GM12892 (cell line): ENCODE results near the gene PPP6R2.

Experiments
- POLR2A ChIP-seq: IDR thresholded peaks from 2 replicates; pipeline ENCODE4 v1.6.1; 2011; ENCODE audit warnings: low read depth, low read length, control low read depth
- TAF1 ChIP-seq: IDR thresholded peaks from 2 replicates; pipeline ENCODE4 v1.6.1; 2011; ENCODE audit warnings: low read depth, mild to moderate bottlenecking, control low read depth, low read length, borderline replicate concordance

DNA sequence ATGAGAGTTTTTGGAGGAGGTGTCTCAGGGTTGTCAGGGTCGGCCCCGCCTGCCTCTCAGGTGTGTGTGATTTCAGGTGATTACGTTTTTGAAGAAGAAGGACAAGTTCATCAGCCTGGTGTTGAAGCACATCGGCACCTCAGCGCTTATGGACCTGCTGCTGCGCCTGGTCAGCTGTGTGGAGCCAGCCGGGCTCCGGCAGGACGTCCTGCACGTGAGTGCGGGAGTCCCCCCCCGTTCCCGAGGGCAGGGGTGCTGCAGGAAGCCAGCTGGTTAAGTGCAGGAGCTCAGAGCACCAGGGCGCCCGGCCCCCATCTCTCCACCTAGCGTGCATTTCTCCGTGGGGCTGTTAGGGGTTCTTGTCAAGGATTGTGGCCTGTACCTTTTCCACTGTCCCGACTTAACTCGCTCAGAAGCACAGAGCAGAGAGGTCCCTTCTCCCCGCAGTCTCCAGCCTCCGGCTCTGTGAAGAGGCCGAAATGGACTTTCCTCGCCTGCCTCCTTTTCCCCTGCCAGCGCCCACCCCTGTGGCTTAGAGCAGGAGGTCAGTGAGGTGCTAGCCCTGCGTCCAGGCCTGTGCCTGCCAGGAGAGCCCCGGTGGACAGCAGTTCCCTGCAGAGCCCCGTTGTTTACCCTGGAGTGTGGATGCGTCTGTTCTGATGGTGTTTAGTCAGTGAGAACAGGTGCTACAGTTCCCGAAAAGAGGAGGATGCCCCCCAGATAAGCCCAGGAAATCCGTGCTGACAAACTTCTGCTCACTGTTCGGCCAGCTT lies 71.5 kb downstream of the PPP6R2 start:
- no peak for TF ChIP-seq POLR2A
- TF ChIP-seq TAF1, result no peak
